Erythroblast (primary cell): Measurements from ENCODE around the gene MTSS2.

Experiments
- GATA1 ChIP-seq: IDR thresholded peaks from 2 replicates; pipeline ENCODE4 v1.6.1; 2011; ENCODE audit warnings: low read depth, mild to moderate bottlenecking, control low read depth, low read length, moderate library complexity
- POLR2A ChIP-seq: IDR thresholded peaks from 2 replicates; pipeline ENCODE4 v1.6.1; 2011; ENCODE audit warnings: mild to moderate bottlenecking, low read length

DNA sequence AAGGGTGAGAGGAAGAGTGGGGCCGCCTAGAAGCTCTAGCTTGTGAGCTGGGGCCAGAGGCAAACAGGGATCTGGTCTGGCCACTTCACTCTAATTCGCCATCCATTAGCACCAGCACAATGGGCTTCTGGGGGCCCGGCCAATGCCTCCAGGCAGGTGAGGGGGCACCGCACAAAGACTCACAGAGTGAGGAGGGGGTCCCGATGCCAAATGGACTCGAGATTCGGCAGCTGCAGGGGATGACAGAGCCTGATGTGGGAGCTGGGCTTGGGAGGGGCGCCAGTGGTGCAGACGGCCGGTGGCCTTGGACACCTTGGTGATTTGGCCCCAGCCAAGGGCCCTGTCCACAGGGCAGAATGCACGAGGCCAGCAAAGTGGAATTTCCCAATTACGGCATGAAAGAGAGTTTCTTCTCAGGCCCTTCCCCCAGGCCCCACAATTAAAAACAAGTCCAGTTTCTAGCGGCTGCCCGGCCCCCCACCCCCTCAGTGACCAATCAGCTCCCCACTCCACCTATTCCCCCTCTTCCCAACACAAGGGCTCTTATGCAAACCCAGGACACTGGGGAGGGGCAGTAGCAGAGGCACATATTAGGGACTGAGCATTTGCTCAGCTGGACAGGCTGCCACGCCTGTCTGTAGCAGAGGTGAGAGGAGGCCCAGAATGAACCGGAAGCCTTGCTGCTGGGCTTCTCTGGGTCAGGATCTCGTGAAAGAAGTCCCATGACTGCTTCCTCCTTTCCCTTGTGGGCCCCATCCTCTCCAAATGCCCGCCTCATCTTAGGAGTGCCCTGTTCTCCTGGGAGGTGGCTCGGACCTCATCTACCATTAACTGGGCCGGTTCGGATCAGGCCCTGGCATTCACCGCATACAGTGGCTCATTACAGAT, 39.4 kb upstream of the MTSS2 start:
- TF ChIP-seq POLR2A (no peak), GATA1 (no peak)
